ENCODE measurements around the gene PDE7B.

DNA sequence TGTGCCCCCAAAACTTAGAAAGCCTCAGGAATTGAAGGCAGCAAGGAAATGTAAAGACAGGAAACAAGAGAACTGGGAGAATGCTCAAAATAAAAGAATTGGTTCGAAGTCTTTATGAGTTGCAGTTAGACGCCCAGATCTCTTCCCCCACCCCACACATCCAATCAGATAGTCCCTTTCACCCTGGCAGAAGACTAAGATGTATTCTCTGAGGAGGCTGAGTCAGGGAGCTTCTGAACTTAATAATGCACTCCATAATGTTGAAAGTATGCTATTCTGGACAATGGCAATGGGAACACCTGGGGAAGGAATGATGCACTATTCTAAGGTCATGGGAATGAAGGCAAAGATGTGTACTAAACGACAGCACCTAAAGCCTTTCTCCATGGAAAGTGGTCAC lies 225.0 kb downstream of the PDE7B start:
- TF ChIP-seq EZH2 (IDR thresholded peaks at IDR 0.05; ENCODE audit: insufficient read depth, poor library complexity, severe bottlenecking) (no peak), EZH2phosphoT487 (IDR thresholded peaks at IDR 0.05; ENCODE audit: insufficient read depth, low read depth) (no peak)
